Lower leg skin (tissue), 3 donors: ENCODE measurements around the gene NUP37.

Experiments used
- CTCF ChIP-seq, 3 donors: fragments of 450-650 bp; IDR thresholded peaks; one replicate each; pipeline ENCODE4 v1.5.1; 2016; ENCODE audit warnings: antibody characterized with exemption in 3 of 3, mild to moderate bottlenecking in 3 of 3, moderate library complexity in 2 of 3
- POLR2A ChIP-seq, 2 donors: fragments of 450-650 bp; IDR thresholded peaks; one replicate each; pipeline ENCODE4 v1.6.1; 2016 to 2017; ENCODE audit warnings: antibody characterized with exemption in 2 of 2, mild to moderate bottlenecking in 1 of 2, moderate library complexity in 1 of 2

- TF ChIP-seq CTCF (IDR thresholded peaks at IDR 0.05) (no peak), POLR2A (IDR thresholded peaks at IDR 0.05) (no peak)
These were observed 95.1 kb downstream of the NUP37 start for GRCh38 chr12:102024765-102025164.
